AG04449 (cell line): ENCODE measurements around the gene MUL1.

Experiments used
- CTCF ChIA-PET: fragments of 350-600 bp; formaldehyde crosslinking; extraction: SDS; loops from one replicate; lab custom pipeline; 2021; ENCODE audit warnings: antibody characterized with exemption; lab: Yijun Ruan, JAX
- POLR2A ChIA-PET: fragments of 400-600, 350-600 bp; formaldehyde crosslinking; extraction: SDS; loops from one replicate; lab custom pipeline; 2020; ENCODE audit warnings: antibody characterized with exemption, inconsistent platforms; lab: Yijun Ruan, JAX
- DNase-seq: peaks from one replicate; pipeline ENCODE4 v3.0.0-alpha.2; 2010; ENCODE audit warnings: low read depth, low spot score
- H3K4me3 ChIP-seq: 2 replicates; pipeline ENCODE4 v1.5.1; 2011; ENCODE audit warnings: low read depth, mild to moderate bottlenecking, control low read depth, low read length
- CTCF ChIP-seq: IDR thresholded peaks from one replicate; pipeline ENCODE4 v1.5.1; 2011; ENCODE audit warnings: mild to moderate bottlenecking, moderate library complexity, low read length, control low read depth, inconsistent platforms; ENCODE audit not compliant: insufficient read depth; ENCODE audit errors: missing control alignments

The MUL1 gene

GRCh38 chr1:20454004-20454403 lies 53.9 kb downstream of the MUL1 start:
- H3K4me3 ChIP-seq: no peak overlapping the region
- POLR2A ChIA-PET: no interaction called here
- CTCF ChIA-PET: no interaction called here
- no peak for DNase-seq
- no peak for TF ChIP-seq CTCF

- ChIA-PET CTCF (interaction anchor here (0.6 to 1.1 kb wide), 3 partner anchors 20 to 237 kb away, joined by 3 read pairs; no protein-coding TSS in a partner anchor), POLR2A (no interaction called here)
- no peak for TF ChIP-seq CTCF
- no peak for DNase-seq
- H3K4me3 ChIP-seq: no peak overlapping the region
Observed at GRCh38 chr1:20449735-20450311, 58.1 kb downstream of the MUL1 start.
